Ovary (tissue), 9 donors: ENCODE results near the gene CMTM7. TPM values are rescaled to one million over a fixed set of nuclear protein-coding genes. Genes with fewer than 3 reads are reported as not detected.
A peak's percentile ranks its signal among the peaks of the same experiment; 100 is the strongest.

Source experiments
- DNase-seq, 5 donors: peaks; one replicate each; pipeline ENCODE4 v3.0.0-alpha.2; 2019 to 2020
- H3K27ac ChIP-seq, 2 donors: fragments of 200-600 bp; one replicate each; pipeline versions ENCODE4 v1.5.1 to v1.8.0; 2019 to 2022
- H3K27me3 ChIP-seq: fragments of 200-600 bp; one replicate; pipeline ENCODE4 v1.8.0; 2022
- H3K36me3 ChIP-seq: fragments of 200-600 bp; sonication (generic); one replicate; pipeline ENCODE4 v1.5.1; 2019
- H3K4me1 ChIP-seq: one replicate; pipeline ENCODE4 v1.8.1; 2013; ENCODE audit warnings: mild to moderate bottlenecking, moderate library complexity; ENCODE audit not compliant: insufficient read depth
- H3K4me3 ChIP-seq: fragments of 200-600 bp; sonication (generic); one replicate; pipeline ENCODE4 v1.5.1; 2017
- H3K9me3 ChIP-seq, 2 donors: fragments of 200-600 bp in 1 of 2; sonication (generic) in 1 of 2; one replicate each; pipeline versions ENCODE4 v1.5.1 to v1.8.1; 2013 to 2019; ENCODE audit warnings: mild to moderate bottlenecking in 1 of 2, moderate library complexity in 1 of 2
- EP300 ChIP-seq: sonication (generic); formaldehyde crosslinking; IDR thresholded peaks from one replicate; pipeline ENCODE4 v1.6.1; 2017; ENCODE audit warnings: antibody characterized with exemption
- POLR2A ChIP-seq: fragments of 450-650 bp; IDR thresholded peaks from one replicate; pipeline ENCODE4 v1.6.1; 2017; ENCODE audit warnings: antibody characterized with exemption, mild to moderate bottlenecking, moderate library complexity
- WGBS, 3 donors: extraction: QIAGEN DNeasy Blood & Tissue Kit in 1 of 3; methylation state at CpG; one replicate each; pipeline versions ENCODE4 v1.1.5 to v1.1.7; 2013 to 2017; 5-methylcytosine and 5-hydroxymethylcytosine counted together
- intact Hi-C, 4 donors: fragments of 100-400 bp; cut with DNase I; formaldehyde crosslinking; loops; one replicate each; pipeline versions ENCODE4 v1.11.0 to v1.15.1; 2022 to 2023
- polyA plus RNA-seq, 2 donors: library from polyadenylated mRNA; stranded (reverse); fragments of 200-250 nt in 1 of 2; fragments of 350-450 nt in 1 of 2; fragmentation: Illumina TruSeq in 1 of 2; extraction: RNeasy Lipid Tissue Mini Kit (QIAGEN cat#74804) in 1 of 2; gene quantifications; one replicate each; pipeline ENCODE4 v1.2.3, GENCODE V29; 2013 to 2014
- total RNA-seq, 7 donors: library from RNA; depleted of rRNA in 2 of 7; stranded (reverse); fragments of >200 nt in 2 of 7; fragmentation: NEBNext Ultra II Directional in 3 of 7; extraction: Animal tissue kit (Norgen Biotek cat#: 25700) in 3 of 7; gene quantifications; one replicate each; pipeline versions ENCODE4 v1.1.0 to v1.2.4, GENCODE V29; 2016 to 2023
- TF ChIP-seq, protein P1 (sequence below), 3 donors: fragments of 450-650 bp in 2 of 3; fragments of 200-600 bp in 1 of 3; IDR thresholded peaks; one replicate each; pipeline versions ENCODE4 v1.5.1 to v1.8.0; 2016 to 2022; ENCODE audit warnings: antibody characterized with exemption in 3 of 3, mild to moderate bottlenecking in 1 of 3
- donor health status: DM: no; HTN: no; CAD: no; lungs with moderate emphysema.
- donor health status: DM: no; HTN: no; CAD: no.
- donor health status: Bipolar disorder and iron deficiency.
- donor health status: DM: yes; HTN: yes; CAD: no.
- donor health status: DM: no; HTN: no; CAD: no.
- donor health status: DM: yes; HTN: yes; CAD: no.

Gene CMTM7
- total and polyA plus RNA-seq, 9 donors: 2.7 to 63.4 (median 7.6) TPM

DNA sequence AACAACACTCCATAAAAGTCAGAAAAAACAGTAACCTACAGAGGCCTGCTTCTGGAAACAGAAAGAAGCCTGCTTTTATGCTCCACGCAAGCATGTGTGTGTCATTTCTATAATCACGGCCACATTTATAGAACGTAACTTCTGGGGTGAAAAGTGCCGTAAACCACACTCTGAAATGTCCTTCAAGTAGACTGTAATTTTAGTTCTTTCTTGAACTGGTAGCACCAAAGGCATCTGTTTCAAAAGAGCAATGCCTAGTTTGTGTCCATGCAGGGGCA lies 19.5 kb upstream of the CMTM7 start:
- TF ChIP-seq EP300: no peak
- TF ChIP-seq POLR2A: no peak
- TF ChIP-seq, protein P1, sequence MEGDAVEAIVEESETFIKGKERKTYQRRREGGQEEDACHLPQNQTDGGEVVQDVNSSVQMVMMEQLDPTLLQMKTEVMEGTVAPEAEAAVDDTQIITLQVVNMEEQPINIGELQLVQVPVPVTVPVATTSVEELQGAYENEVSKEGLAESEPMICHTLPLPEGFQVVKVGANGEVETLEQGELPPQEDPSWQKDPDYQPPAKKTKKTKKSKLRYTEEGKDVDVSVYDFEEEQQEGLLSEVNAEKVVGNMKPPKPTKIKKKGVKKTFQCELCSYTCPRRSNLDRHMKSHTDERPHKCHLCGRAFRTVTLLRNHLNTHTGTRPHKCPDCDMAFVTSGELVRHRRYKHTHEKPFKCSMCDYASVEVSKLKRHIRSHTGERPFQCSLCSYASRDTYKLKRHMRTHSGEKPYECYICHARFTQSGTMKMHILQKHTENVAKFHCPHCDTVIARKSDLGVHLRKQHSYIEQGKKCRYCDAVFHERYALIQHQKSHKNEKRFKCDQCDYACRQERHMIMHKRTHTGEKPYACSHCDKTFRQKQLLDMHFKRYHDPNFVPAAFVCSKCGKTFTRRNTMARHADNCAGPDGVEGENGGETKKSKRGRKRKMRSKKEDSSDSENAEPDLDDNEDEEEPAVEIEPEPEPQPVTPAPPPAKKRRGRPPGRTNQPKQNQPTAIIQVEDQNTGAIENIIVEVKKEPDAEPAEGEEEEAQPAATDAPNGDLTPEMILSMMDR (IDR thresholded peaks at IDR 0.05): no peak
- no peak overlapping the region for H3K4me3 ChIP-seq
- DNase-seq: no peak
- no peaks in the 10 kb centered on the region for H3K9me3 ChIP-seq
- H3K4me1 ChIP-seq: no peaks in the 10 kb centered on the region
- 97% methylated on average over 4 of the region's 4 CpGs for WGBS, 3 donors
- intact Hi-C loops: loop anchor here in 2 of 4 donors (5.0 to 10.0 kb wide), 3 partner anchors 93 to 293 kb away; no protein-coding TSS in a partner anchor
- no peaks in the 10 kb centered on the region for H3K27me3 ChIP-seq
- no peaks in the 10 kb centered on the region for H3K36me3 ChIP-seq
- H3K27ac ChIP-seq: no peak overlapping the region

DNA sequence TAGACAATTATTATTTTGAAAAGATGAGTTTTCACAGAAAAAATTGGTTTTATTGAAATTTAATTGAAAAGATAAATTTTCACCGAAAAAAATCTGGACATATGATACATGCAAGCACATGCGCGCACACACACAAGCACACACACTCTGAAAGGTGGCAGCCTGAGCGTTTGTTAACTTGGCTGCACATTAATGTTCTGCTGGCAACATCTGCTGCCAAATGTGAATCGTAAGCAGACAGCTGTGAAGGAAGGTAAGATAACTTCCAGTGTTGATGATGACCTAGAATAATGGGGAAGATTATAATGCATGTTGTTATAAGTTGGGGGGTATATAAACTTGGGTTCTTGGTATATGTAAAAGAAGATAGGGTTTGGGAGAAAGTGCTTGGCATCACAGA lies 18.4 kb upstream of the CMTM7 start:
- H3K9me3 ChIP-seq: no peaks in the 10 kb centered on the region
- WGBS, 3 donors: 71 to 79% (median 72%) methylated on average over 5 of the region's 5 CpGs
- intact Hi-C loops: loop anchor here in 2 of 4 donors (5.0 to 10.0 kb wide), 3 partner anchors 92 to 292 kb away; no protein-coding TSS in a partner anchor

DNA sequence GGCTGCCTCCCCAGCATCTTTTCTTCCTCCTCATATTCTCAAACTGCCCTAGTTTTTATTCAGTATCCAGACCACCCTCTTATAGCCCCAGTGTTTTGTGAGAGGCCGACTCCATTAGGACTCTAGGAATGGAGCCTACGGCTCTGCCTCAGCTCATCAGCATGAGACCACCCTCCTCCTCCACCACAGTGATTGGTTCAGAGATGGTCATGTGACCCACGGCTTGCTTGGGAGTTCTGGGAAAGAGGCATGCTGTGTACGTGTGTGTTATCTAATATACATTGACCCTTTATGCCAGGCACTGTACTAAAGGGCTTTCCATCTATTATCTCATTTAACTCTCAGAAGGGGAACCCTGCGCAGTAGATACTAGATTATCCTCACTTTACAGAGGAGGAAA lies 17.8 kb upstream of the CMTM7 start:
- Histone ChIP-seq H3K27ac (no peak overlapping the region), H3K9me3 (no peaks in the 10 kb centered on the region), H3K4me1 (no peaks in the 10 kb centered on the region), H3K36me3 (no peaks in the 10 kb centered on the region), H3K27me3 (no peaks in the 10 kb centered on the region), H3K4me3 (no peak overlapping the region)
- no peak for DNase-seq
- TF ChIP-seq, protein P1 (IDR thresholded peaks at IDR 0.05): no peak
- no peak for TF ChIP-seq EP300
- no peak for TF ChIP-seq POLR2A
- intact Hi-C loops: loop anchor here in 2 of 4 donors (5.0 to 10.0 kb wide), 3 partner anchors 91 to 291 kb away; no protein-coding TSS in a partner anchor
- 68 to 83% (median 79%) methylated on average over 5 of the region's 5 CpGs for WGBS, 3 donors

More for the DNA sequence above, 18.4 kb upstream of the CMTM7 start:
- no peak overlapping the region for H3K27ac ChIP-seq
- no peaks in the 10 kb centered on the region for H3K36me3 ChIP-seq
- TF ChIP-seq, protein P1 (IDR thresholded peaks at IDR 0.05): no peak
- TF ChIP-seq POLR2A (no peak), EP300 (no peak)
- H3K4me3 ChIP-seq: no peak overlapping the region
- no peaks in the 10 kb centered on the region for H3K4me1 ChIP-seq
- DNase-seq: no peak
- H3K27me3 ChIP-seq: no peaks in the 10 kb centered on the region

DNA sequence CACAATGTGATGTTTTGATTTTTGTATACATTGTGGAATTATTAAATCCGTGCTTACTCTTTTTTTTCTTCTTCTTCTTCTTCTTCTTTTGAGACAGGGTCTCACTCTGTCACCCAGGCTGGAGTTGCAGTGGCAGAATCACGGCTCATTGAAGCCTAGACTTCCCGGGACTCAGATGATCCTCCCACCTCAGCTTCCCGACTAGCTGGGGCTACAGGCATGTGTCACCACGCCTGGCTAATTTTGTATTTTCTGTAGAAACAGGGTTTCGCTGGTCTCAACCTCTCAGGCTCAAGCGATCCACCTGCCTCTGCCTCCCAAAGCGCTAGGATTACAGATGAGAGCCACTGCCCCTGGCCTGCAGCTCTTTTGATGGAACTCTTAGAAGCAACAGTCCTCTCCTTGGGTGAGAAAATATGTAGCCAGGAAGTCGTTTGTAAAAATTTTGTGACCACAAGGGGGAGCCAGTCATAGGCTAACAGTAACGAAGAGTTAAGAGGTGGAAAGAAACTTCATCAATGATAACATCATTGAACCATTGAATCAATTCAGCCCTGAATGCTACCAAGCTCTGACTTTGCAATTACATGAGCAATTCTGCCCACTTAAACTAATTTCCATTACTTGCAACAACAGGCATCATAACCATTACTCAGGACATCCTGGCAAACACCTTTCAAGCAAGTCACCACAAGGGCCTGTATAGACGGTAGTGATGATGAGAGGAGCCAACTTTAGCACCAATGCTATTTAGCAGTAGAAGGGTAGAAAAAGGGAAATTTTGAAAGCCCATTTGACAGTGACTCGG lies 16.7 kb upstream of the CMTM7 start:
- H3K27ac ChIP-seq: no peak overlapping the region
- H3K4me1 ChIP-seq: no peaks in the 10 kb centered on the region
- H3K27me3 ChIP-seq: no peaks in the 10 kb centered on the region
- peak in 2 of 5 donors; percentile 32 to 54 for DNase-seq
- intact Hi-C loops: loop anchor here in 3 of 4 donors (5.0 to 10.0 kb wide), 3 partner anchors 90 to 290 kb away; no protein-coding TSS in a partner anchor
- no peak for TF ChIP-seq EP300
- TF ChIP-seq, protein P1 (IDR thresholded peaks at IDR 0.05): peak in 2 of 3 donors; percentile 47 to 57
- H3K9me3 ChIP-seq: no peaks in the 10 kb centered on the region
- no peaks in the 10 kb centered on the region for H3K36me3 ChIP-seq
- no peak overlapping the region for H3K4me3 ChIP-seq
- 45 to 49% (median 49%) methylated on average over 12 of the region's 12 CpGs for WGBS, 3 donors
